HFFc6 (cell line): Measurements from ENCODE around the gene EMC8. TPM values are rescaled to one million over a fixed set of nuclear protein-coding genes. Genes with fewer than 3 reads are reported as not detected.

ENCODE experiments used
- DNase-seq: peaks from one replicate; pipeline ENCODE4 v3.0.0-alpha.2; 2018
- H3K27ac Mint-ChIP-seq: 2 replicates; pipeline ENCODE4 v1.8.0; 2020; ENCODE audit warnings: mild to moderate bottlenecking, mixed read lengths
- H3K27me3 Mint-ChIP-seq: 2 replicates; pipeline ENCODE4 v1.8.0; 2021; ENCODE audit warnings: mild to moderate bottlenecking, moderate library complexity, mixed read lengths; ENCODE audit not compliant: insufficient read depth
- H3K36me3 Mint-ChIP-seq: 2 replicates; pipeline ENCODE4 v1.8.0; 2021; ENCODE audit warnings: low read depth, mixed read lengths
- H3K4me1 Mint-ChIP-seq: 2 replicates; pipeline ENCODE4 v1.8.0; 2020; ENCODE audit warnings: low read depth, mixed read lengths
- H3K4me3 Mint-ChIP-seq: 2 replicates; pipeline ENCODE4 v1.8.0; 2020; ENCODE audit warnings: mild to moderate bottlenecking, moderate library complexity, mixed read lengths
- H3K9me3 Mint-ChIP-seq: 2 replicates; pipeline ENCODE4 v1.8.0; 2020; ENCODE audit warnings: mild to moderate bottlenecking, mixed read lengths
- CTCF ChIP-seq: fragments of 200-600 bp; sonication (generic); IDR thresholded peaks from 2 replicates; pipeline ENCODE4 v1.5.0; 2021; ENCODE audit warnings: antibody characterized with exemption, mild to moderate bottlenecking
- long read RNA-seq: library from polyadenylated mRNA; unstranded; transcript quantifications from one replicate; pipeline ENCODE4 v2.0.0, GENCODE V29; 2019
- total RNA-seq, 6 experiments: library from RNA; stranded (reverse); fragmentation: NEBNext Ultra II Directional; extraction: Animal tissue kit (Norgen Biotek cat#: 25700); gene quantifications; 2 replicates in 1 of 6; 3 replicates in 5 of 6; pipeline ENCODE4 v1.2.3, GENCODE V29; 2021

Gene EMC8
- total RNA-seq: 10 to 100 TPM; 31.7 to 38.4 (median 36.6) TPM
- long read RNA-seq, transcript EMC8-202 (4 exons, 1,935 nt): minor isoform, 36 of 93 reads
- long read RNA-seq, transcript EMC8-201 (5 exons, 1,962 nt): major isoform, 52 of 93 reads
- long read RNA-seq, partial matches to known transcripts: 0 of 93 reads
- long read RNA-seq, other reads (novel, unspliced or antisense): 4 of 93 reads

GRCh38 chr16:85799497-85800320 is at the start of gene EMC8, which contains the start of gene COX4I1:
Gene EMC8, minus strand, starts transcription at chr16:85799544. Its CDS starts 249 bp downstream, at chr16:85799295.
Gene COX4I1, plus strand, starts transcription at chr16:85799695. Its CDS starts 1,511 bp downstream, at chr16:85801206.
- Mint-ChIP-seq H3K4me1 (peaks cover 52% of the 10 kb centered on the region), H3K27ac (peak within 1 kb of the TSS; percentile 92), H3K27me3 (no peaks in the 10 kb centered on the region; the same call in none of the 2 replicates), H3K9me3 (no peaks in the 10 kb centered on the region), H3K36me3 (peaks cover 60% of the 10 kb centered on the region), H3K4me3 (peak within 1 kb of the TSS; percentile 94)
- peak; percentile 92 for DNase-seq
- TF ChIP-seq CTCF: no peak

- no peak overlapping the region for H3K4me3 Mint-ChIP-seq
- peaks cover 72% of the 10 kb centered on the region for H3K27me3 Mint-ChIP-seq
- DNase-seq: no peak
- no peak overlapping the region for H3K27ac Mint-ChIP-seq
- TF ChIP-seq CTCF: no peak
- H3K4me1 Mint-ChIP-seq: no peaks in the 10 kb centered on the region
- no peaks in the 10 kb centered on the region for H3K36me3 Mint-ChIP-seq
- no peaks in the 10 kb centered on the region for H3K9me3 Mint-ChIP-seq
Measured at GRCh38 chr16:85848986-85849385, 49.6 kb upstream of the EMC8 start.

- Mint-ChIP-seq H3K4me3 (no peak overlapping the region), H3K27ac (no peak overlapping the region), H3K27me3 (peaks cover 66% of the 10 kb centered on the region), H3K4me1 (no peaks in the 10 kb centered on the region), H3K9me3 (peaks cover under 1% of the 10 kb centered on the region; the same call in 1 of the 2 replicates), H3K36me3 (no peaks in the 10 kb centered on the region)
- no peak for DNase-seq
- TF ChIP-seq CTCF: no peak
Measured at GRCh38 chr16:85847681-85848601, 48.6 kb upstream of the EMC8 start.

GRCh38 chr16:85847036-85847435 is 47.7 kb upstream of the EMC8 start:
- TF ChIP-seq CTCF: no peak

GRCh38 chr16:85846461-85846860 is 47.1 kb upstream of the EMC8 start:
- H3K4me3 Mint-ChIP-seq: no peak overlapping the region
- no peaks in the 10 kb centered on the region for H3K4me1 Mint-ChIP-seq
- H3K27me3 Mint-ChIP-seq: peaks cover 68% of the 10 kb centered on the region
- H3K27ac Mint-ChIP-seq: no peak overlapping the region
- no peak for DNase-seq
- no peak for TF ChIP-seq CTCF
- H3K9me3 Mint-ChIP-seq: peaks cover 7% of the 10 kb centered on the region; the same call in 1 of the 2 replicates
- H3K36me3 Mint-ChIP-seq: no peaks in the 10 kb centered on the region

More at GRCh38 chr16:85847036-85847435, 47.7 kb upstream of the EMC8 start:
- Mint-ChIP-seq H3K27me3 (peaks cover 67% of the 10 kb centered on the region), H3K4me3 (no peak overlapping the region), H3K27ac (no peak overlapping the region), H3K4me1 (no peaks in the 10 kb centered on the region), H3K36me3 (no peaks in the 10 kb centered on the region), H3K9me3 (peaks cover 7% of the 10 kb centered on the region; the same call in 1 of the 2 replicates)
- no peak for DNase-seq
